ENCODE data around the gene FYTTD1.

- no peak for TF ChIP-seq POLR2A (IDR thresholded peaks at IDR 0.05)
- no peak for TF ChIP-seq EP300 (IDR thresholded peaks at IDR 0.05; ENCODE audit: low read depth)
Measured at GRCh38 chr3:197814372-197814771, 64.7 kb downstream of the FYTTD1 start.
